Thoracic aorta (tissue), 2 donors: ENCODE data around the gene CBX6. TPM values are rescaled to one million over a fixed set of nuclear protein-coding genes. Genes with fewer than 3 reads are reported as not detected.

Experiments
- ATAC-seq: fragments of 150-250 bp; one replicate; pipeline ENCODE4 v1.8.0; 2017; ENCODE audit warnings: low read depth; ENCODE audit not compliant: insufficient number of reproducible peaks, low FRiP score
- DNase-seq: peaks from one replicate; pipeline ENCODE4 v3.0.0-alpha.2; 2020; ENCODE audit warnings: low spot score
- H3K27ac ChIP-seq, 2 donors: fragments of 200-600 bp; sonication (generic); 1 replicate in 1 of 2; 2 replicates in 1 of 2; pipeline ENCODE4 v1.5.1; 2016; ENCODE audit warnings: mild to moderate bottlenecking in 2 of 2, moderate library complexity in 2 of 2
- H3K27me3 ChIP-seq: fragments of 200-600 bp; sonication (generic); replicated peaks from 2 replicates; pipeline ENCODE4 v1.6.0; 2016; ENCODE audit warnings: mild to moderate bottlenecking; ENCODE audit not compliant: insufficient read depth
- H3K36me3 ChIP-seq: fragments of 200-600 bp; sonication (generic); one replicate; pipeline ENCODE4 v1.5.1; 2016
- H3K4me1 ChIP-seq, 2 donors: fragments of 200-600 bp; sonication (generic); 1 replicate in 1 of 2; 2 replicates in 1 of 2; pipeline versions ENCODE4 v1.5.1 to v1.6.0; 2016; ENCODE audit warnings: low read depth in 2 of 2, mild to moderate bottlenecking in 1 of 2; ENCODE audit not compliant: control insufficient read depth in 1 of 2
- H3K4me3 ChIP-seq: fragments of 200-600 bp; sonication (generic); 2 replicates; pipeline ENCODE4 v1.5.1; 2016; ENCODE audit warnings: mild to moderate bottlenecking
- H3K9me3 ChIP-seq: fragments of 200-600 bp; sonication (generic); 2 replicates; pipeline ENCODE4 v1.5.1; 2016
- total RNA-seq, 2 donors: library from RNA; depleted of rRNA; stranded (reverse); fragments of >200 nt; gene quantifications; one replicate each; pipeline versions ENCODE4 v1.1.0 to v1.2.3, GENCODE V29; 2016
- TF ChIP-seq, protein P1 (sequence below): fragments of 200-600 bp; sonication (generic); IDR thresholded peaks from one replicate; pipeline ENCODE4 v1.5.1; 2019; ENCODE audit warnings: antibody characterized with exemption

The CBX6 gene
- total RNA-seq, 2 donors from 2014 or later, result 80.1 to 111 TPM

DNA sequence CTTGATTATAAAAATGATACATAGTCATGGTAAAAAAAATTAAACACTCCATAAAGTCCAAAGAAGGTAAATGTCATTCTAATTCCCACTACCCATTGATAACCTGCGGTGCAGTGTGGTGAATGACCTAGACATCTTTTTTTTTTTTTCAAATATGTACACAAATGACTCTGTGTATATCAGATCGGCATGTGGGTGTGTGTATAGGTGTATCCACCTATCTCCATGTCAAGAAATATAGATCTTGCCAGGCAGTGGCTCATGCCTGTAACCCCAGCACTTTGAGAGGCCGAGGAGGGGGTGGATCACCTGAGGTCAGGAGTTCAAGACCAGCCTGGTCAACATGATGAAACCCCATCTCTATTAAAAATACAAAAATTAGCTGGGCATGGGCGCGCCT is 18.4 kb upstream of the CBX6 start:
- no peak for ATAC-seq
- Histone ChIP-seq H3K36me3 (no peaks in the 10 kb centered on the region), H3K4me3 (no peak overlapping the region), H3K27ac (no peak overlapping the region), H3K4me1 (no peaks in the 10 kb centered on the region), H3K9me3 (no peaks in the 10 kb centered on the region), H3K27me3 (no peaks in the 10 kb centered on the region)
- TF ChIP-seq, protein P1, sequence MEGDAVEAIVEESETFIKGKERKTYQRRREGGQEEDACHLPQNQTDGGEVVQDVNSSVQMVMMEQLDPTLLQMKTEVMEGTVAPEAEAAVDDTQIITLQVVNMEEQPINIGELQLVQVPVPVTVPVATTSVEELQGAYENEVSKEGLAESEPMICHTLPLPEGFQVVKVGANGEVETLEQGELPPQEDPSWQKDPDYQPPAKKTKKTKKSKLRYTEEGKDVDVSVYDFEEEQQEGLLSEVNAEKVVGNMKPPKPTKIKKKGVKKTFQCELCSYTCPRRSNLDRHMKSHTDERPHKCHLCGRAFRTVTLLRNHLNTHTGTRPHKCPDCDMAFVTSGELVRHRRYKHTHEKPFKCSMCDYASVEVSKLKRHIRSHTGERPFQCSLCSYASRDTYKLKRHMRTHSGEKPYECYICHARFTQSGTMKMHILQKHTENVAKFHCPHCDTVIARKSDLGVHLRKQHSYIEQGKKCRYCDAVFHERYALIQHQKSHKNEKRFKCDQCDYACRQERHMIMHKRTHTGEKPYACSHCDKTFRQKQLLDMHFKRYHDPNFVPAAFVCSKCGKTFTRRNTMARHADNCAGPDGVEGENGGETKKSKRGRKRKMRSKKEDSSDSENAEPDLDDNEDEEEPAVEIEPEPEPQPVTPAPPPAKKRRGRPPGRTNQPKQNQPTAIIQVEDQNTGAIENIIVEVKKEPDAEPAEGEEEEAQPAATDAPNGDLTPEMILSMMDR, result no peak
- no peak for DNase-seq

DNA sequence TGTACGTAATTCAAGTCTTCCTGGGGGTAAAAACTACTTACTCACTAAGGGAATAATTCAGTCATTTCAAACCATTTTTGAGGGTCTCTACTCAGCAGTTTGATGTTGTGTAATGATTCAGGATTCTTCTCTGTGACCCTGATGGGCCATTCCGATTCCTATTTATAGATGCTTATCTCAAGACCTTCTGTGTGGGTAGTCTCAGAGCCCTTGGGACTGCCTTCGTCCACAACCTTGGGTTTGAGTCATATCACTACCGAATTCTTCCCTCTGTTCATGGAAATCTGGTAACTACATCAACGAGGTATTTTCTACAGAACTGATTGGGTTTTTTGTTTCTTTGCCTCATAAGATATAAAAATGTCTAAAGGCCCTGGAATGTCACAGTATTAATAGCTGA is 14.3 kb upstream of the CBX6 start:
- no peak overlapping the region for H3K4me3 ChIP-seq
- TF ChIP-seq, protein P1, result no peak

DNA sequence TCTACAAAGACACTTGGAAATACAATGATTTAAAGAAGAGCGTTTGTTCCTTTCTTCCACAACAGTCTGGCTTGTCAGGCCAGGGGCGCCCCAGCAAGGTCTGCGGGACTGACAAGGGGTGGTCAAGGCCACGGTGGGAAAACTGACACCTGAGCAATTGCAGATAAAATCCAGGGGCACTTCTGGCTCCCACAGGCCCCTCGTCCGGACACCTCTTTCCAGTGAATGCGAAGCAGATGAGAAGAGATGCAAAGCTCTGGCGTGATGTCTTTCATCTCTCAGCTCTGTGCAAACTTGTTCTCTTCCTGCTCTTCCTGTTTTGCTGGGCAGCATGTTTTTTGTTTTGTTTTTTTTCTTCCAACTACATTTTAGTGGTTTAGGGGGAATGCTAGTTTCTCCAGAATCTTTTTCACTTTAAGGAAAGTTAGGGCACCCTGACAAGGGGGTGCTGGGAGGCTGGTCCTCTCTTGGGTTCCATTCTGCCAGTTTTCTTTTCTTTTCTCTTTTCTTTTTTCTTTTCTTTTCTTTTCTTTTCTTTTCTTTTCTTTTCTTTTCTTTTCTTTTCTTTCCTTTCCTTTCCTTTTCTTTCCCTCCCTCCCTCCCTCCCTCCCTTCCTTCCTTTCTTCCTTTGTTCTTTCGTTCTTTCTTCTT is 11.1 kb upstream of the CBX6 start:
- TF ChIP-seq, protein P1, result no peak
- Histone ChIP-seq H3K36me3 (no peaks in the 10 kb centered on the region), H3K9me3 (no peaks in the 10 kb centered on the region), H3K27ac (peak overlapping the region; percentile 86), H3K27me3 (no peaks in the 10 kb centered on the region), H3K4me1 (peaks cover 24 to 36% of the 10 kb centered on the region in 2 donors), H3K4me3 (no peak overlapping the region)
- ATAC-seq (no peak), DNase-seq (no peak)

More for the DNA sequence above, 14.3 kb upstream of the CBX6 start:
- no peaks in the 10 kb centered on the region for H3K36me3 ChIP-seq
- no peak for DNase-seq
- no peak overlapping the region for H3K27ac ChIP-seq
- no peak for ATAC-seq
- peaks cover 16 to 18% of the 10 kb centered on the region in 2 donors for H3K4me1 ChIP-seq
- no peaks in the 10 kb centered on the region for H3K9me3 ChIP-seq
- no peaks in the 10 kb centered on the region for H3K27me3 ChIP-seq

DNA sequence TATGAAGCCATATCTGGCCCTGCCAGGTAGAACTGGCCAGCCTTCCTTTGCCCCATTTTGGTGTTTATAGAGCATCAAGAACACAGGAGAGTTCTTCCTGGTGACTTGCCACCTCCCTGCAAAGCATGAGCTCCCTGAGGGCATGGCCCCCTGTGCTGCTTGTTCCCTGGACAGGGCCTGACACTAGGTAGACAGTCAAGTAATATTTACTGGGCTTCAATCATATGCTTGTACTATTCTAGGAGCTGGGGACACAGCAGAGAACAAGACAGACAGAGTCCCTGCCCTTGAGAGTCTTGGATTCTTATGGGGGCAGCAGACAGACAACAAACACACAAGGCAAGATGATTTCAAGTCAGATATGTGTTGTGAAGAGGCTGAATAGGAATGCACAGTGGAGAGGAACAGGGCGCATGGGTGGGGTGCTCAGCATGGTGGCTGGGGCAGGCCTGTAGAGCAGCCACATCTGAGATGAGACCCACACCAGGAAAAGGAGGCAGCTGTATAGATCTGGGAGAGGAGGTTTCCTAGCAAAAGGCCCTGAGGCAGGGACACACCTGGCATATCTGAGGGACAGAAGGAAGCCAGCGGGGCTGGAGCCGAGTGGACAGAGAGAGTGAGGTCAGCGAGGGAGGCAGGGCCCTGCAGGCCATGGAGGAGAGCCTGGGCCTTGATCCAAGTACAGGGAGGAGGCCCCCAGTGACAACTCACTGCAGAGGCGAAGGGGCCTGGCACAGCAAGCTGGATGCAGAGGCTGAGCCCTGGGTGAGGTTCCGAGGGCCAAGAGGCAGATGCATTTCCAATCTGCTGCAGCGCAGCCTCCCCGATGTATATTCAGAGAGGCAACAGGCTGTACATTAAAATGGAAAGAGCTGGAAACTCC is 10.2 kb upstream of the CBX6 start:
- TF ChIP-seq, protein P1, result no peak

DNA sequence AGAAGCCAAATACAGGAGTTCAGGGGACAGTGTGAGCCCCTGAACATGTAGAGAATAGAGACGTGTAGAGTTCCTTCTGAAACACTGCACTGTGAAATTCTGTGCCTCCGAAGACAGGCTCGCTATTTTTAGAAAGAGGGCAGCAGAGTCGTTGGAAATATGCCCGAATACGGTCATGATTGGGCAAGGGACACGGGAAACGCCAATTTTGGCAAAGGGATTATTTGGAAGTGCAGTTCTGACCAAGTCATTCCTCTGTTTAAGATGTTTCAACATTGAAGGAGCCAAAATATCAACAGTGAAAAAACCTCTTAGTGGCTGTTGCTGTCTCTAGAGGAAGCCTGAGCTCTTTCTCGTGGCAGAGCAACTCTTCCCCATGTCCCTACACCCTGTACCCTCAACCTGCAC is 9.5 kb upstream of the CBX6 start:
- TF ChIP-seq, protein P1, result no peak
- no peak for DNase-seq
- Histone ChIP-seq H3K36me3 (no peaks in the 10 kb centered on the region), H3K4me1 (peaks cover 24 to 36% of the 10 kb centered on the region in 2 donors), H3K27me3 (no peaks in the 10 kb centered on the region), H3K4me3 (peak overlapping the region; percentile 71), H3K9me3 (no peaks in the 10 kb centered on the region), H3K27ac (peak overlapping the region; percentile 86)
- peak; percentile 91 for ATAC-seq

More for the DNA sequence above, 10.2 kb upstream of the CBX6 start:
- no peaks in the 10 kb centered on the region for H3K9me3 ChIP-seq
- no peaks in the 10 kb centered on the region for H3K27me3 ChIP-seq
- peak; percentile 30 for ATAC-seq
- peak overlapping the region; percentile 71 for H3K4me3 ChIP-seq
- H3K27ac ChIP-seq, result peak overlapping the region; percentile 86
- peaks cover 24 to 36% of the 10 kb centered on the region in 2 donors for H3K4me1 ChIP-seq
- peak; percentile 54 for DNase-seq
- no peaks in the 10 kb centered on the region for H3K36me3 ChIP-seq
